Measurements from ENCODE around the gene PITRM1.

PITRM1 gene

DNA sequence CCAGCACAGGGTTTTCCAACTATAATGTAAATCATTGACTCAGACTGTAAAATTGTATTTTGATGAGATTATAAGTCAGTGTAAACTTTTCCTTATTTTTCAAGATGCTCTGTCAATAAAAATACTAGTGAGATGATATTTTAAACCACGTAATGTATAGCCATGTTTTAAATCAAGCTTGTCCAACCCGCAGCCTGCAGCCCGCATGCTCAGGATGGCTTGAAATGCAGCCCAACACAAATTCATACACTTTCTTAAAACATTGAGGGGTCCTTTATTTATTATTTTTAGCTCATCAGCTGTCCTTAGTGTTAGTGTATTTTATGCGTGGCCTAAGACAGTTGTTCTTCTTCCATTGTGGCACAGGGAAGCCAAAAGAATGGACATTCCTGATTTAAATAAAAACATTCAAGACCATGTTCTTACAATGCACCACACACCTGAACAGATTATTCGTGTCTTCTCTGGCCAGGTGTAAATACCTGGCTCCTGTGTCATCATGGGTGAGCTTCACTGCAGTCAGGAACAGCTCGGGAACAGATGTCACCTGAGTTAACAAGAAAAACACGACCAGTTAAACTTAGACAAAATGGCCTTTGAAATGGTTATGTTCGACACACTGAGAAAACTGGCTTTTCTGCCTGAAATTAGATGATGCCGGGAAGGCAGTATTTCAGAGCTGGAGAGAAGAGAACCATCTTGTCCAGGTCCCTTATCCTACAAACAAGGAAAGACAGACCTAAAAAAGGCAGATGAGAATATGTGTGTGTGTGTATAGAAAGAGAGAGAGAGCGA lies 5.9 kb downstream of the PITRM1 start:
- DNase-seq: no peak

GRCh38 chr10:3165196-3165595 lies 7.4 kb downstream of the PITRM1 start:
- no peak for DNase-seq

GRCh38 chr10:3163879-3164278 lies 8.7 kb downstream of the PITRM1 start:
- DNase-seq: no peak

- no peak for DNase-seq
These were observed 10.0 kb downstream of the PITRM1 start for GRCh38 chr10:3162533-3162932.

DNA sequence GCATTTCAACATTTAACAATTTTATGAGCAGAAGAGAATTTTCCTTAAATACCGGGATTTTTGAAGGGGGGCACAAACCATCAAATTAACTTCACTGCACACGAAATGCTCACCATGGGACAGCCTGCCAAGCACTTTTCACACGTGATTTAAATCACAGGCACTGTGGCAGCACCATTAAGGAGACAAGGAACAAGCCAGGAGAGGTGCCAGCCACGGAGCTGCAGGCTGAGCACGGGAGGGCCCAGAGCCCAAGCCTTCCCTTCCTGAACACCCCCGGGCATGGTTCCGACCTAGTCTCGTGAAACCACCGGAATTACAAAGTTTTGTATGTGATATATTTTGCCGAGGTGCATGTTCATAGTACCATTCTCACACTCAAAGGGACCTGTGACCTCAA lies 13.4 kb downstream of the PITRM1 start:
- no peak for DNase-seq

DNA sequence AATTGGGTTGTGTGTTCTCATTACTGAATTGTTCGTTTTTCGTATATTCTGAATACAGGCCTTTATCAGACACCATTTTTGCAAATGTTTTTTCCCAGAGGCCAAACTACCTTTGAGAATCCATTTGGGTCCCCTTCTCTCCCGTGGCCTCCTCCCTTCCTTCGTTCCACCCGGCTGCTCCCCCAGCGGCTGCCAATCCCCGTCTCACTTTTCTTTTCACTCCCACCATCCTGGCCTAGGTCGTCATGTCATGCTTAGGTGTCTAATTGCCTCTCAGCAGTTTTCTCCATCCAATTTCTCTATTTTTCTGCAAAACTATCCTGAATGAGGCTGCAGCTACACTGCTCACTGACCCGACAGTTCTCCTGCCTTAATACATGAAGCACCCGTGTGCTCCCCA lies 17.9 kb downstream of the PITRM1 start:
- no peak for DNase-seq

- DNase-seq: no peak
These were observed 20.0 kb downstream of the PITRM1 start for GRCh38 chr10:3152566-3152935.

GRCh38 chr10:3151889-3152565 lies 20.6 kb downstream of the PITRM1 start:
- DNase-seq: no peak

DNA sequence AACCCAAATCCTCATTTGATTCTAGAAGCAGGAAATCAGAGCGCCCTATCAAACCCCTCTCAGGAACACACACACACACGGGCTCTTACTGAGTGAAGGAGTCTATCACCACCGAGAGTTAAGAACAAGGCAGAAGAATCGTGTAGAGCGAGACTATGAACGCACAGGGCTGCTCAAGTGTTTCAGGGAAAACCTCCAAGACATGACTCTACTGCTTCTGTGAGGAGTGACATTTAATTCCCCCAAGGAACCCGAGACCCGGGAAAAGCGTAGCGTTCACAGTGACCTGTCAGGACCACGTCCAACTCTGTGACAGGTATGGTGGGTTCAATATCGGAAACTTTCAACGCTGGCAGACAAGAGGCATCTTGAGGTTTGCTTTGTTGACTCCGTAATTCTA lies 21.6 kb downstream of the PITRM1 start:
- DNase-seq: no peak

DNA sequence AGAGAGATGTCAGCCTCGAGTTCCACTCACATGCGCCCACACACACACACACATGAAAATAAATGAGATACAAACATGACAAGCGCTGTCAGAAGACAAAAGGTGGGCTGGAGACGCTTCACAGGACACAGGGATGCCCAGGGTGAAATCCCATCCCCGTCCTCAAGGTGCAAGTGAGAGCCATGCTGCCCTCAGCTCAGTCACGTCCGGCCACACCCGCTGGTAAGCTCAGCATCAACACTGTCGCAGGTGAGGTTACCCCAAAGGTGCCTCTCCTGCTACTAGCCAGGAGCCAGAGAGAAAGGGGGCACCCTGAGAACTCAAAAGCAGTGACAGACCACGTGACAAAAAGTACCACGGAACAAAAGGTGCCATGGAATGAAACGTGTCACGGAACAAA lies 22.2 kb downstream of the PITRM1 start:
- DNase-seq: no peak

- no peak for DNase-seq
These were observed 22.7 kb downstream of the PITRM1 start for GRCh38 chr10:3149918-3150317.

DNA sequence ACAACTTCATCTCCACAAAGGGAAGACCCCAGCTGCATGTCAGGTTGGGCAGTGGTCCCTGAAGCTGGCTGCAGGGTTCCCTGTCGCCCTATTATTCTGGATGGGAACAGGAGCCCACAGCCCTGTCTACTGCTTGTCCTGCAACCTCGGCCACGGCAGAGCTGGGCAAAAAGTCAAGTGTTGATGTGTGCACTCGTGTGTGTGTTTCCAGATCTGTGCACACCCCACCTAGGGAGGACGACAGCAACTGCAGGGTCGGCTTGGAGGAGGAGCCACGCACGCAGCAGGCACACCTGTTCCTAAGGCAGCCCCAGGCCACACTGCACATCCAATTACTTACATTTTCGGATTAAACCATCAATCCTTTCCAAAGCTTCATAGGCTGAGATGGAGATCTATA lies 23.6 kb downstream of the PITRM1 start:
- no peak for DNase-seq

DNA sequence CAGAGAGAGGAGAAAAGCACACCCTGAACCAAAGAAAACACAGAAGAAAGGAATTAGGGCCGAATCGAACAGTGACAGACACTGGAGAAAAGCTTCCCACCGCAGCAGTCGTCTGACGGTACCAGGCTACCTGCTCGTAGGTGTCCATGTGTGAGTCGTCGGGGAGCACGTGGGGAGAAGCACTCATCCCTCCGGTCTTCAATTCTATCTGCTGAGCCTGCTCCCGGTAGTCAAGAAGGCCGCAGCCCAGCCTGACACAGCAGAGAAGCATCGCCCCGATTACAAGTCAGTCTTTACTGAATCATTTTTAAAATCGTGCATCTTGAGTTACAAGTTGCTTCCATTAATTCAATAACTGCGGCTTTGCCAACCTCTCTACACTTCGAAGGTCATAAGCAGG lies 24.5 kb downstream of the PITRM1 start:
- DNase-seq: no peak

DNA sequence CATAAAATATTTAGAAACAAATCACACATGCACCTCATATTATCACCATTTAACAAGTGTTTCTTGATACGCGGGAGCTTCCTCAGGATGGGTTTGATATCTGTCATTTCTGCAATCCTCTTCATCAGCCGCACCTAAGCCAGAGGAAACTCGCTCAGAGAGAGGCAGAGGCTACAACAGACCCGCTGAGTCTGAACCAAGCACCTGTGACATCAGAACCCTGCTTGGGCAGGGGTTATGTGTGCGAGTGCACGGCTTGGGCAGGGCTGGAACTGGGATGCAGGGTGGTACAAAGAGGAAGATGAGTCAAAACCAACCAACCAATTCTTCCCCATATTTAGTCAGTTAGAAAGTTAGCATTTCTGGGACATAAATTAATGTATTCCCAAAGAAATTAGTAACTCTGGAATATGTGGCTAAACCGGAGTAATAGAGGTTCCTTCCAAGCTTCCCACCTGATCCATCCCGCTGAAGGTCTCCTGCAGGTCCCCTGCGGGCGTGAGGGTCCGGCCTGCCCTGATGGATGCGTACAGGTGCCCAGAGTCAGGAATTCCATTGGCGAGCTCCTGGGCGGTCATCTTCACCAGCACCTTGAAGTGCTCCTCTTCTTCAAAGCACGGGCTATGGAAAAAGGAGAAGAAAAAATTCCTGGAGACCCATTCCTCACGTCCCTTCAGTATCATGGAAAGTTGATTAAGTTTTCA lies 25.3 kb downstream of the PITRM1 start:
- no peak for DNase-seq

DNA sequence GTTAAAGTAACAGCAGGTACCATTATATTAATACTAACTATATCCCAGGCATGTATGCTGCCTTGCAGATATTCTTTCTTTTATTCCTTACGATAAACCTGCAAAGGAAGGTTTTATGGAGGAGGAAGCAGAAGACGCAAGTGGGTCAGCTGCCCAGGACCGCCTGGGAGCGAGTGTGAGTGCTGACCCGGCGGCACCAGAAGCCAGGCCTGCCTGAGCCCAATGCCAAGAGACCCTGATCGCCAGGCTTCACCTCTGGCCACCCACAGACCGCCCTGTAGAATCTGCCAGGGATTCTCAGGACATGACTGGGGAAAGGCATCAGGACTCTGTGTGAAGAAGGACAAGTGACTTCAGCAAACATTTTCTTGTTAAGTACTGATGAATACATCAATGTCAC lies 26.3 kb downstream of the PITRM1 start:
- DNase-seq: no peak

DNA sequence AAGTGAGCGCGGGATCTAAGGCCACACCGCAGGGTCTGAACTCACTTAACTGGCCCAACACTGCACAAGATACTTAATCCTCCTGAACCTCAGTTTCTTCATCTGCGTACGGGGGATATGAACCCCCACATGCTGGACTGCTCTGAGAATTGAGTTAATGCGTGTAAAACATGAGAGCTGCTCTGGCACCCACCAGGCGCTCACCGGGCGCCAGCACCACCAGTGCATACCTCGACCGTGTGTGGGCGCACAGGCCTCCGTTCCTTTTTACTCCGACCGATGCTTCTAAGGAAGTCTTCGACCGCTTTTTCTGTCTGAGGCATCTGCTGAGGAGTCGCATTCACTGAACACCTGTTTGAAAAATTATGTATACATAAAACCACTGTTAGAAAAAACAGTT lies 27.2 kb downstream of the PITRM1 start:
- DNase-seq: no peak

DNA sequence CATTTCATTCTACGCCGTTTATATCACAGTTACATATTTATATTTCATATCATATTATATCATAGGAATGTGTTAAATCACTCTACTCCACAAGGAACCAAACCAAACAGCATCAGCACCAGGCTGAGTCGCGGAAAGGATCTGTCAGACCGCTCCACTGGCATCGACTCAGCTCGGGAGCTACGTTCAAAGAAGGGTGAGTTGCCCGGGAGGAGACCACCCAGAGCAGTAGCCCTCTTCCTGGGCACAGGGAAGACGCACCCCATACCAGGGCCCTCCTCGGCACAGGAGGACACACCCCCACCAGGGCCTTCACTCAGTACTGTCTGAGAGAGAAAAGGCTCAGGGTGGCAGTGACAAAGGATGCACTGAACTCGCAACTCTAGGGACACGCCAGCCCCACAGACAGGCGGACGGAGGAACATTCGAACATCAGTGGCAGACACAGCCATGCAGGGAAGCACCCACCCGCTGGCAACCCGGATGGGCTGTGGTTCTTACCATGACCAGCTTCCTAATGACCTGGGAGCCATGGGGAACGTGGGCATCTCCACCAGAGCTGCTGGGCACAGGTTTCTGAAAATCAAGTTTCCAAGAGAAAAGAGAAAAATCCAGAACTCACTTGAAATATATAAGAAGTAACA lies 28.7 kb downstream of the PITRM1 start:
- DNase-seq: no peak

DNA sequence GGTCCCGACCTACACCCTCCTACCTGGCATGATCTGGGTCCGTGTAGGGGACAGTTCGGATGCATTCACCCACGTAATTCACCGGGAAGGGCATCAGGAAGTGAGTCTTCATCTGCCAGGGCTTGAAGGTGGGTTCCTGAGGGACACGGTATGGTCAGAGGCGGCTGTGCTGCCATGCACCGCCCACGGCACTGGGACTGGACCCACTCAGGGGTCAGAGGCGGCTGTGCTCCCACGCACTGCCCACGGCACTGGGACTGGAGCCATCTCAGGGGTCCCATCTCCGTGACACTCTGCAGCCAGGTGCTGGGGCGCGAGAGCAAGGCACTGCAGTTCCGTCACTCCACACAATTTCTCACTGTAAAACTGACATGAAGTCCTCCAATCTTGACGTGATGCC lies 29.2 kb downstream of the PITRM1 start:
- DNase-seq: no peak

DNA sequence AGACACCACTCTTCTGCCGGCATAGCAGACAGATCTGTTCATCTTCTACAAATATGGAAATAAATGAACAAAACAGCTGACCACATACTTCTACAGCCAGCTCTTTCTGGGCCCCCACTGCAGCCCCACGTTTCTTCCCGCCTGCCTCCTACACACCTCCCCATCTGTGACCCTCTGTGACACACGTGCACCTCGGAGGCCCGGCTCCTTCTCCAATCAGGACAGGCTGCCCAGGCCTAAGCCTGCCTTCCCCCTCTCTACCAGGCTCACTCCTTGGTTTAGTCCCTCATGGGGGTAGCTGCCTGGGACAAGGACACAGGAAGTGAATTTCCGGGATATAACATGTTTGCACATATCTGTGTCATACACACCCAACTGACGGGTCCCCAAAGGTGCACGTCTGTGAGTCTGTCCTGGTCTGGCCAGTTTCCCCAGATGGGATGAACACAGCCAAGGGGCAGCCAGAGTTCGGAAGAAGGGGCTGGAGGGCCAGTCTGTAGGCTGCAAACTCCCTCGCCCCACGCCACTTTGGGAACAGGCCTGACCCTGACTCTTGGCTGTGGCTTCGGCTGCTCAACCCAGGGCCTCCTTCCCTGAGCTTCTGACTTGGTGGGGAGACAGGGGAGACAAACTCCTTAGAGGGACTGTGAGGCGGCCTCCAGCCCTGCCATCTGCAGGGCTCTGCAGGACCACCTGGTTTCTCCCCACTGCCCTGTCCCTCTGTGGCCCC lies 30.3 kb downstream of the PITRM1 start:
- DNase-seq: no peak

DNA sequence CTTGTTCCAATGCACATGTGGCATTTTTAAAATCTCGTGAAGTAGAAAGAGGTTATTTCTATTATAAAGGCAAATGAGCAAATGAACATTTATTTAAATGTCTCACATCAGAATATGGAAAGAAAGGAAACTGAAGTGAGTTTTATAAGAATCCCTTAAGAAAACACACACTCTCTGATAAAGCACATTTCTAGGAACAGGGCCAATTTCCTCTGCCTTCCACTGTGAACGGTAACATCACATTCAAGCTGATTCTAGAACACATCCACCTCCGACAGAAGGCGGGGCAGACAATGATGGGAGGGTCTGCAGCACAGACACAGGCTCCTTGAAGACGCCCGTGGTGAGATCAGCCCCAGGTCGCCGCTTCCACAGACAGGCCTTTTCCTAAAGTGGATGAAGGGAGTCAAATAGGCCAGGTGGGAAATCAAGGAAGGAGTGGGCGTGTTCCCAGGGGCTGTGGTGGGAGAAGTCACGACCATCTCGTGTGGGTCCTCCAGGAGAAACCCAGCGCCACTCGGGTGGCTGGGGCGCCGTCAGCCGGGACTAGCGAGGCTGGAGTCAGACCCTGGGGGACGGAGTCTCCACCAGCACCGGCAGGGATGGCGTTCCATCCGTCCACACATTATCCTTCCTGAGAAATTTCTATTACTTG lies 31.1 kb downstream of the PITRM1 start:
- no peak for DNase-seq

DNA sequence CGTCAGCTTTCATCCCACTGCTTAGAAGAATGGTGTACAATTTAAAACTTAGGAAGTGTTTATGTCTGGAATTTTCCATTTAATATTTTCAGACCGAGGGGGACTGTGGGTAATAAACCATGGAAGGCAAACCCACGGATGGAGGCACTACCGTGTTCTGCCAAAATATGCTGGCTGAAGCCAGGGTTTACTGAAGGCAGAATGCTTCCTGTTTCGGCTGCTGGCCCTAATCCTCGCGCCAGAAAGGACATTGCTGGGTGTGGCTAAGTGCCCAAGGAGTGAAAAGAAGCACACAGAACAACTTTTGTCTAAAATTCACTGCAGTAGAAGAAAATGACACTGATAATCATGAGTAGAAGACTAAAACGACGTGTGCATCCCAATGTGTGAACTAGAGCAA lies 32.3 kb downstream of the PITRM1 start:
- no peak for DNase-seq

GRCh38 chr10:3139216-3139910 lies 33.2 kb downstream of the PITRM1 start:
- DNase-seq: no peak

Measured in amniotic stem cell (primary cell).